ENCODE data around the gene ABHD12B.
"Not testable (repeated sequence)": the region's sequence is repeated elsewhere in the genome, so short reads cannot be mapped to it uniquely, and the experiment has no call there.

ABHD12B gene

GRCh38 chr14:50839691-50840090, 32.2 kb upstream of the ABHD12B start:
- no peak for DNase-seq

- no peak for DNase-seq
Observed at GRCh38 chr14:50844391-50844790, 27.5 kb upstream of the ABHD12B start.

- DNase-seq: no peak
Observed at GRCh38 chr14:50845166-50845565, 26.7 kb upstream of the ABHD12B start.

GRCh38 chr14:50846226-50846880, 25.5 kb upstream of the ABHD12B start:
- DNase-seq: no peak

- DNase-seq: no peak
Observed at GRCh38 chr14:50853891-50854290, 18.0 kb upstream of the ABHD12B start.

GRCh38 chr14:50854521-50854920, 17.3 kb upstream of the ABHD12B start:
- no peak for DNase-seq

GRCh38 chr14:50855558-50855957, 16.3 kb upstream of the ABHD12B start:
- DNase-seq: no peak

- DNase-seq: no peak
Observed at GRCh38 chr14:50856660-50857059, 15.2 kb upstream of the ABHD12B start.

- DNase-seq: peak; percentile 37
Observed at GRCh38 chr14:50859296-50859624, 12.6 kb upstream of the ABHD12B start.

GRCh38 chr14:50860478-50861086, 11.3 kb upstream of the ABHD12B start:
- DNase-seq: peak; percentile 94

GRCh38 chr14:50862036-50862570, 9.8 kb upstream of the ABHD12B start:
- DNase-seq: no peak

GRCh38 chr14:50864237-50864636, 7.6 kb upstream of the ABHD12B start:
- DNase-seq: no peak

GRCh38 chr14:50864946-50865345, 6.9 kb upstream of the ABHD12B start:
- DNase-seq: no peak

- DNase-seq: no peak
Observed at GRCh38 chr14:50865391-50866076, 6.3 kb upstream of the ABHD12B start.

GRCh38 chr14:50871228-50871627, 625 bp upstream of the ABHD12B start:
- DNase-seq: no peak

- DNase-seq: no peak
Observed at GRCh38 chr14:50874757-50875156, 2.9 kb downstream of the ABHD12B start.

GRCh38 chr14:50875359-50876070, 3.7 kb downstream of the ABHD12B start:
- DNase-seq: no peak

GRCh38 chr14:50882932-50883826, 11.3 kb downstream of the ABHD12B start:
- DNase-seq: peak; percentile 3

GRCh38 chr14:50883827-50884197, 12.0 kb downstream of the ABHD12B start:
- DNase-seq: no peak

- no peak for DNase-seq
Observed at GRCh38 chr14:50887476-50887875, 15.6 kb downstream of the ABHD12B start.

GRCh38 chr14:50892255-50892654, 20.4 kb downstream of the ABHD12B start:
- DNase-seq: no peak

- DNase-seq: not testable (repeated sequence)
Observed at GRCh38 chr14:50896421-50896820, 24.6 kb downstream of the ABHD12B start.
